NCI-H526 treated with DMSO at 0.1 percent for 48 hours (cell line): ENCODE measurements around the gene ACOT7.

Experiments used
- DNase-seq: peaks from one replicate; lab custom pipeline; 2025; lab: John Stamatoyannopoulos, UW

The ACOT7 gene

DNA sequence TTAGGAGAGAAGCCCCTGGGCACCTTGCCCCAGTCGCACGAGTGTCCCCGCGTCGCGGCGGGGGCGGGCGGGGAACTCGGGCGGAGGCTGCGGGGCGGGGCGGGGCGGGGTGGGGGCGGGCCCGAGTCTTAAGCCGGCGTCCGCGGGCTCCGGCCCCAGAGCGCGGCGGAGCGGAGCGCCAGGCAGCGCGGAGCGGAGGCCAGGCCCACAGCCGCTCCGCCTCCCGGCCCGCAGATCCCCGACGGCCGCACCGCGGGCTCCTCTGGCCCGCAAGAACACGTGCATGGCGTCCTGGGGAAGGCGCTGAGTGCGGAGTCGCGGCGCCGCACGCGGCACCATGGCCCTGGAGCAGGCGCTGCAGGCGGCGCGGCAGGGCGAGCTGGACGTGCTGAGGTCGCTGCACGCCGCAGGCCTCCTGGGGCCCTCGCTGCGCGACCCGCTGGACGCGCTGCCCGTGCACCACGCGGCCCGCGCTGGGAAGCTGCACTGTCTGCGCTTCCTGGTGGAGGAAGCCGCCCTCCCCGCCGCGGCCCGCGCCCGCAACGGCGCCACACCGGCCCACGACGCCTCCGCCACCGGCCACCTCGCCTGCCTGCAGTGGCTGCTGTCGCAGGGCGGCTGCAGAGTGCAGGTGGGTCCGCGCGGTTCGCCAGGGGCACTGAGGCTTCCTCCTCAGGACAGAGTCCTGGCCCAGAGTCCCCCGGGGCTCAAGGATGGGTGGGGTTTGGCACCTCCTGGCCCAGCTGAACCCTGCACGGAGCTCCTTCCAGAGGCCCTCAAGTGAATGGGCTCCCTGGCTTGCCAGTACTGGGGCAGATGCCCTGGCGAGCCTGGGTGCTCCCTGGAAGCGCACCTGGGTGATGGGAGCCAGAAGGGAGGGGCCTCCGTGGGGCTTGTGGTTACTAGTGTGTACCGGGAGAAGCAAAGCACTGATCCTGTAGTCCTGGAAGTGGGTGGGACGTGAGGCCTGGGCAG is 31.3 kb upstream of the ACOT7 start, which contains the start of gene ESPN:
ESPN (plus strand) TSS at position 158 of the 975 bp plus-strand sequence; CDS start at position 338, 180 bp downstream.
- peak; percentile 24 for DNase-seq

DNA sequence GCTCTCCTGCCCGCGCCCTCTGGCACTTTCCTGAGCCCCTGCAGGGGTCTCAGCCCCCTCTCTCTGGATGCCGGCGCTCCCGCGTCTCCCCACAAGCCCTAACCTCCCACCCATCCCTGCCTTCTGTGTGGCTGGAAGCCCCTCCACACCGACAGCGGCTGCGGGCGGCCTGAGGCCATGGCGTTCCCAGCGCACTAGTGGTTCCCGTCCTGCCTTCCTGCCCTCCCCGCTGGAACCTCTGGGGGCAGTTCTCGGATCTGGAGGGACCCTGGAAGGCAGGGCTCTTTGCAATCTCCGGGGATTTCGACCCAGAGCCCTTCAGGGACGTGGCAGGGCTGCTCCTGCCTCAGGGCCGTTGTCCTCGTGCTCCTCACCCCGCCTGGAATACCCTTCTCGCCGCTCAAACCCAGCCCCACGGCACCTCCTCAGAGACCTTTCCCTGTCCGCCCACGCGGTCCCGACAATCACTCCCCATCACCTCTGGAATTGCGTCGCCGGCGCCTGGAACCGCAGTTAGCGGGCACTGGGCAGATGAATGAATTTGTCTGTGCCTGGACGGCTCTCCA is 30.5 kb upstream of the ACOT7 start:
- DNase-seq, result no peak

DNA sequence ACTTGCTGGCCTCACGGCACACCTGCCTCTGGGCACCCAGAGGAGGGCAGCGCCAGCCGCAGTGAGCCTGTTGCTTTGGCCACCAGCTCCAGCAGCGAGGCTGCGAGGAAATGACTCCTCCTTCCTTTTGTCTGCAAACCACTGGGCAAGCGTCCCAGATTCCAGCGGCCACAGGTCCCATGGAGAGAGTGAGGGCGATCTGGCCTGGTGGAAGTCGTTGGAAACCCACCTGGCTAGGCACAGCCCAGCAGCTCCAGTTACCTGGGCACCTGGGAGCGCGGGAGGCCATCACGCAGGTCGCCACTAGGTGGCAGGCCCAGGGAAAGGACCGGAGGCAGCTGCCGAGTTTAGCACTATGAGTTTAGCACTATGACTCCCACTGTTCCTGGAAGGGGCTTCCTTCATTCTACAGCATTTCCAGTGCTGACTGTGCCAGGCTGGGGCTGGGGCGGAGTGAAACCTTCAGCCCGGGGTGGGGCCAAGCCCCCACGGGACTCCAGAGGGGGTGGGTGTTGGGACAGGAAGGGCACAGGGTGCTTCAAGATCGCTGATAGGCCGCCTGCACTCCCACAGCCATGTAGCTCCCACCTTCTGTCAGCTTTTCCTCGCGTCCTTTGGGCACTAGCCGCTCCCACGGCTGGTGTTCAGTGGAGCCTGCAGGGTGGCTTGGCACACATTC is 29.9 kb upstream of the ACOT7 start:
- peak; percentile 83 for DNase-seq

DNA sequence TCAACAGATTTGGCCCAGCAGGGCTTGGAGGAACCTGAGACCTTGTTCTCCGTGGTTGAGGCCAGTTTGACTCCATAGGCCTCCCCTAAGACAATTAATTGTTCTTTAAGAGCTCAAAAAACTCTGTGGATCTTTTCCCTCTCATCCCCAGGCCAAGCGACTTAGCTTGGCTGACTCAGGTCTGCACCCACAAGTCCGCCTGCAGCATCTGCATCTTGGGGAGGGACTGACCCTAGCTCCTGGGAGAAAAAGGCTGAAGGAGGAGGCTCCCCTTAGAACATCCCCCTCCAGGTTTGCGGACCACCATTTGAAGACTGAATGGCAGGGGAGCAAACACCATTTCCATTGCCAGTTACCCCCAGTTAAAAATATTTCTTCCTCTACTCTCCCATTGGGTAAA is 27.7 kb upstream of the ACOT7 start:
- no peak for DNase-seq

DNA sequence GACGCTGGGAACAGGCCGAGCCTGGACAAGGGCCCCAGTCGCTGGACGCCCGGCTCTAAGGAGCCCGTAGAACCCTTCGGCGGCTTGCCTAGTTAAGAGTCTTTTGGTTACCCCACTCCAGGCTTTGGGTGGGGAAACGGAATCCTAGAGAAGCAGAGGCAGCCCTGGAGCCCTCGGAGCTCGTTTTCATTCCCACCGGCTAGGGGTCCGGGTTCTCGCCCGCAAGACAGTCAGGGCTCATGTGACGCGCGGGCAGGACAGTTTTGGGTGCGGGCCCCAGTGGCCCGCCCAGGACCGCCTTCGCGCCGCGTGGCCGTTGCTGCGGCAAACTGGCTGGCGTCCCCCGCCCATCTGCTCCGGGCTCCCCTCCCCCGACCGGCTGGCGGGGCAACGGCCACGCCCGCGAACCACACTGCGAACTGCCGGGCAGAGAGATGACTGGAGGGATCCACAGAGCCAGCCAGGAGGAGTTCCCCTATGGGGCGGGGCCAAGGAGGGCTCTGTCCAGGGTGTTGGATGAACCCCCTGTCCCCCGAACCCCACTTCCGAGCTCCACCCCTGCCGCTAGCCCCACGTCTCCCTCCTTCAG is 27.0 kb upstream of the ACOT7 start:
- peak; percentile 45 for DNase-seq

DNA sequence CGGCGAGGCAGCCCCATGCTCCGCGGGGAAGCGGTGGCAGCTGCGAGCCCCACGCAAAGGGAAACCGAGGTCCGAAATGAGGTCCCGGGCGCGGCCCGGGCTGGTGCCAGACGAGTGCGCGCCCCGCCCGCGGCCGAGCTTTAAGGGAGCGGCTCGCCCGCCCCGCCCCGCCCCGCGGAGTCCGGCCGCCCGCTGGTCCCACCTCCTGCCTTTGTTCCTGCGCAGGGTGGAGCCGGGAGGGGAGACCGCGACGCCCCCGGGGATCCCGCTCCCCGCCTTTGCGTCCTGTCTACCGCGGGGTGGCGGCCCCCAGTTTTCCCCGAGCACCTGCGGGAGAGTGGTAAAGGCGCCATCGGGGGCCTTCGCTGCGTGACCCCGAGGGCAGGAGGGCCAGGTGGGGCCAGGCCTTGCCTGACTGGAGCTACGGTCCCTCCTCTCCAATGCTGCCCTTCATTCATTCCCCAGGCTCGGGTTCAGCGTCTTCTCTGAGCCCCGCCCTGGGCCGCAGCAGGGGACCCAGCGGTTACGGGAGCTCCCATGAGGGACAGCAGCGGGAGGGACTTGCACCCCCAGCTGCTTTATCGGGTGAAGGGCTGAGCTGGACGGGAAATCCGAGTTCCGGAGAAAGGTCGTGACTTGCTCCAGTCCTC is 26.4 kb upstream of the ACOT7 start, which contains the start of gene HES2:
HES2 (minus strand) TSS at position 116 of the 650 bp plus-strand sequence; CDS start at position 17, 99 bp downstream.
- DNase-seq, result peak; percentile 53

DNA sequence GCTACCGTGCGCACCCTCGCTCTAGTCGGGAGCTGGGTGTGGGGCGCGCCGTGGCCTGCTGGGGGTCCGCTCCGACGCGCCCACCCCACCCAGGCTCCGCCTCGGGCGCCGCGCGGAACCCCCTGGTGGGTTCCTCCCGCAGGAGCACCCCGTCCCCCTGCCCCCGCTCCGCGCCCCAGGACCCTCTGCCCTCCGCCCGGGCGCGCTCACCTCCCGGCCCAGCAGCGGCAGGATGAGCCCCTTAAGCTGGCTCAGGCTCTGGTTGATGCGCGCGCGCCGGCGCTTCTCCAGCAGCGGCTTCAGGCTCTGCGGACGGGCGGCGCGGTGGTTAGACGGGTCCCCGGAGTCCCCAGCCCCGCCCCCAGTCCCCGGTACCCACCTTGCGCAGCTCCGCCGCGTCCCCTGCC is 25.8 kb upstream of the ACOT7 start:
- DNase-seq, result no peak

DNA sequence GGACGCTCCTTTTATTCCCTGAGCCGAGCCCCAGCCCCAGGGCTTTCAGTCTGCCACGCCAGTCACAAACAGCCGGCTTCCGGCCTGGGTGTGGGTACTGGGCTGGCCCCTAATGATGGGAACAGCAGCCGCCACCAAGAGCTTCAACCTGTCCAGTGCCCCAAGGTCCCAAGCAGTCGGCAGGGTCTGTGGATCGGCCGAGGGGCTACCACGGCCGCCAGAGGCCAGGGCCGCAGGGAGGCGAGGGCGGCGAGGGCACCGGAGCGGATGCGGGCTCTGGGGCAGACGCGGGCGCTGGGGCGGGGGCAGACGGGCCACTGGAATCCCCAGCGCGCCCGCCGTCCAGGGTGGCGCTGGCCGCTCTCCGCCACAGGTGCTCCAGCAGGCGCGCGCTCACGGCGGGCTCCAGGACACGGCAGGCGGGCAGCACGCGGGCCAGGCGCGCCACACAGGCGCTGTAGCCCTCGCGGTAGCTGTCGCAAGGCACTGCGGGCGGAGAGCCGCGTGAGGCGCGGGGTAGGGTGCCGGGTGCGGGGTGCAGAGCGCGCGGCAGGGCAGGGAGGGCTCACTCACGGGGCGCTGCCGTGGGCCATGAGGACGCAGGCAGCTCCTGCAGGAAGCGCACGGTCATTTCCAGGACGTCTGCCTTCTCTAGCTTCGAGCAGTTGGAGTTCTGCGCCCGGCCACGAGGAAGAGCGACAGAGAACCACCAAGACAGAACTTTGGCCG is 25.3 kb upstream of the ACOT7 start:
- no peak for DNase-seq

DNA sequence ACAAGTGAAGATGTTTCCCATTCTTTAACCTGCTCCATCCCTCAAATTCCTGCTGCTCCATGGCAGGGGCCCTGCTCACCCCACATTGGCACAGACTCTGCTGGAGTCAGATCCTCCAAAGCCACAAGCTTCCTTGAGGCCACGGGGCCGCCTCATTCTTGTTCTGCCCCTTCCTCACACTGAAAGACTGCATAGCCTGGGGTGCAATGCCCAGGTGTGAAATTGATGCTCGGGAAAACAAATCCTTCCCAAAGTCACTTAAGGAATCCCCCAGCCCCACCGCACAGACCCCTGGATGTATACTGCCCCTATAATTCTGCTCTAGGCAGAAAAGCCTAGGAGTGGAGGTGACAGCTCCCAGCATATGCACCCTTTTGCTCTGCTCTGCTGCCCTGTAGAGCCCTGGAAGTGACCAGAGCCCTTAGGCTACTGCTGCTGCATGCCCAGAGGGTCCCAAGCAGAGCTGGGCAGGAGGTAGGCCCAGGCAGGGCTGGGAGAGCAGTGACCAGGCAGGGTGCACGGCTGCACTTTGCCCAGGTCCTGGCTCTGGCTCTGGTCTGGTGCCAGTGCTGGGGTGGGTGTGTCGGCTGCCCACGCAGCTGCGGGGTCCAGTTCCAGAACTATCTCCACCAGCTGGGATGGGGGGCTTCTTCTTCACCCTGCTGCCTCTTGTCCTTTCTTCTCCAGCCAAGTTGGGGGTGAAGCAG is 24.5 kb upstream of the ACOT7 start:
- DNase-seq, result no peak

DNA sequence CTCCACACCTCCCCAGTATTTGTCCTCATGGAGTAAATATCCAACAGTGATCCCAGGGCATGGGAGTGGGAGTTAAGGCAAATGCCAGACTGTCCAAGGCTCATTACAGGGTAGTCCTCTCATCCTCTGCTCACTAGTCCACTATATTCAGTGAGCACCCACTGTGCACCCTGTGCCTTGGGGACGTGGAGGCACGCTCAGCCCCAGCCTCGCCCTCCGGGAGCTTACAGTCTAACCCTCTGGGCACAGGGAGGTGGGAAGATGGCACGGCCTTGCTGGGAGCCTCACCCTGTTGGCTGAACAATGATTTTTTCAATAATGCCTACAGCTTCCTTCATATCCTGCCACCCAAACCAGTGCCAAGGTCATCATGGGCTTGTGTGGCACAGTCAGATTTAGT is 23.3 kb upstream of the ACOT7 start:
- no peak for DNase-seq

DNA sequence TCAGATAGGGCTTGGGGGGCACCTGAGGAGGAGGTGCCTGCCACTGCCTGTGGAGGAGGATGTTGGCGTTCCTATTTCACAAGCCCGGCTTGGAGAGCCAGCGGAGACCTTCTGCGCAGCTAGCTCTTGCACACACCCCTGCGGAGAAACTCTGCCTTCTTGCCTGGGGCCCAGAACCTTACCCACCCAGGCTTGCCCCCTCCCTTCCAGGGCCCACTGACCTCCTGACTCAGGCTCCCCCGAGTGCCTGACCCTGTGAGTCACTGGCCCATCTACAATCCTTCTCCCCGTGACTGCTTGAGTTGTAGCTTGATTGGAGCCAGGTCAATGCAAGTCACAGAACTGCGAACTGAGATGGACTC is 22.7 kb upstream of the ACOT7 start:
- no peak for DNase-seq

DNA sequence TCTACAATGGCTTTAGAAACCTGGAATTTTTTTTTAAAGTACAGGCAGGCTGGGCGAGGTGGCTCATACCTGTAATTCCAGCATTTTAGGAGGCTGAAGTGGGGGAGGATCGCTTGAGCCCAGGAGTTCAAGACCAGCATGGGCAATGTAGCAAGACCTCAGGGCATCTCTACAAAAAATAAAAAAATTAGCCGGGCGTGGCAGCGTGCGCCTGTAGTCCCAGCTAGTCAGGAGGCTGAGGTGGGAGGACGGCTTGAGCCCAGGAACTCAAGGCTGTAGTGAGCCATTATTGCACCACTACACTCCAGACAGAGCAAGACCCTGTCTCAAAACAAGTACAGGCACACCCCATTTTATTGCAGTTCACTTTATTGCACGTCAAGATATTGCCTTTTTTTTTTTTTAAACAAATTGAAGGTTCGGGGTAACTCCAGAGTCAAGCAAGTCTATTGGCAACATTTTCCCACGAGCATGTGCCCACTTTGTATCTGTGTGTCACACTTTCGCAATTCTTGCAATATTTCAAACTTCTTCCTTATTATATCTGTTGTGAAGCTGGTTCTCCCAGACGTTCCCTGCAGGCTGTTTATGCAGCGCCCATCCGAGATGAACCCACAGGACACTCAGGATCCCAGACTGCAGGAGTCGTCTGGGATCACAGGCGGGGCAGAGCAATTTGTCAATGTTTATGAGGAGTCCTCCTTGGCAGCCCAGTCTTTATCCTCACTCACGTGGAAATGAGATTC is 21.5 kb upstream of the ACOT7 start:
- DNase-seq, result no peak

DNA sequence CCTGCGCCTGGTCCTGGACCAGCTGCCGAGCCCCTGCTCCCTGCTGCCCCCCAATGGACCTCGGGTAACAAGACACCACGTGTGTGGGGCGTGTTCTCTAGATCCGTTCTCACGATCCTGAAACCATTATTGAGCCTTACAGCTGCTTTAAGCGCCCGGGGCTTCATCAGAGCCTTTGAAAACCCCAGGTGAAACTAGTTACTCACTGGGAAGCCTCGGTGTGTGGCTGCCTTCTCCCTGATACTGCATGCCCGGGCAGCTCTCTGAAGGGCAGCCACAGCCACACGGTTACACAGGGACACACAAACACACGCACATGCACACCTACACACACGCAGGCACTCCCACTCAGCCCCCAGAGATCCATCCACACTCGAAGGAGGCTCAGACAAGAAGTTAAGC is 20.9 kb upstream of the ACOT7 start:
- DNase-seq, result peak; percentile 61

DNA sequence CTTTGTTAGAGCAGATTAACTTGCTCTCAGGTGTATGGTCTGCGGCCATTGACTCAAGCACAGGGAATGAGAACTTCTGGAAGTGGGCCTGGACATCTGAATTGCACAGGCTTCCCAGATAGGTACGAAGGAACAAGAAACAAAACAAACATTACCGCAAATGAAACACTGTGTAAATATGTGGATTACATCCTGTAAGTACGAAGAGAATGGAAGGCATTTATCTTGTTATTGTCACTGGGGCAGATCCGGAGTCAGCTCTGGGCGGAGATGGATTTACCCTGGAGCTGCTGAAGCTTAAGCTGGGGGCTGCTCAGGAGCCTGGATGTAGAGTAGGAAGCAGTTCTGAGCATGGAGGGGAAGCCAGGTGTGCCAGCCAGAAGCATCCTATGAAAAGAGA is 19.3 kb upstream of the ACOT7 start:
- no peak for DNase-seq

DNA sequence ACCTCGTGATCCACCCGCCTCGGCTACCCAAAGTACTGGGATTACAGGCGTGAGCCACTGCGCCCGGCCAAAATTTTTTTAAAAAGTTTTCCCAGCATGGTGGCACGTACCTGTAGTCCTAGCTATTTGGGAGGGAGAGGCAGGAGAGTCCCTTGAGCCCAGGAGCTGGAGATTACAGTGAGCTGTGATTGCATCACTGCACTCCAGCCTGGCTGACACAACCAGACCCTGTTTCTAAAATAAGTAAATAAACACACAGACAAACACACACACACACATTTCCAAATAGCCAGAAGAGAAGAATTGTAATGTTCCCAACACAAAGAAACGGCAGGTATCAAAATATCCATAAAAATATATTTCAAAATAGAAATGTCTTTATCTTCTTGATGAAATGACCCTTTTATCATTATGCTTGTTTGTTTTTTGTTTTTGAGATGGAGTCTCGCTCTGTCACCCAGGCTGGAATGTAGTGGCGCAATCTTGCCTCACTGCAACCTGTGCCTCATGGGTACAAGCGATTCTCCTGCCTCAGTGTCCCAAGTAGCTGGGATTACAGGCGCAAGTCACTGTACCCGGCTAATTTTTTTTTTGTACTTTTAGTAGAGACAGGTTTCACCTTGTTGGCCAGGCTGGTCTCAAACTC is 16.8 kb upstream of the ACOT7 start:
- DNase-seq, result no peak

DNA sequence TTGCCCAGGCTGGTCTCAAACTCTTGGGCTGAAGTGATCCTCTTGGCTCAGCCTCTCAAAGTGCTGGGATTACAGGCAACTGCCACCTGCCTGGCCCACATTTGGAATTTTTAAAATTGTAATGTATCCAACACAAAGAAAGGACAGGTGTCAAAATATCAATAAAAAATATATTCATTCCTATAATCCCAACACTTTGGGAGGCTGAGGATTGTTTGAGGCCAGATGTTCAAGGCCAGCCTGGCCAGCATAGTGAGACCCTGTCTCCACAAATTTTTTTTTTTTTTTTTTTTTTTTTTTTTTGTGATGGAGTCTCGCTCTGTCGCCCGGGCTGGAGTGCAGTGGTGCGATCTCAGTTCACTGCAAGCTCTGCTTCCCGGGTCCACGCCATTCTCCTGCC is 16.2 kb upstream of the ACOT7 start:
- DNase-seq, result no peak

DNA sequence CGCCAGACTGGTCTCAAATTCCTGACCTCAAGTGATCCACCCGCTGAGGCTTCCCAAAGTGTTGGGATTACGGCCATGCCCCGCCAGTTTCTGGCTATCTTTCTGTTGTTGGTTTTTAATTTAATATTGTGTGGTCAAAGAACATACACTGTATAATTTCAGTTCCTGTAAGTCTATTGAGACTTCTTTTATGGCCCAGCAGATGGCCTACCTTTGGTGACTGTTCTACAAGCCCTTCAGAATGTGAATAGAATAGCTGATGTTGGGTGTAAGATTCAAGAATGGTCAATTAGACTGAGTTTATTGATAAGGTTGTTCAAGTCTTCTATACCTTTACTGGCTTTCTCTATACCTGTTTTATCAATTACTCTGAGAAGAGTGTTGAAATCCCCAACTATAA is 15.5 kb upstream of the ACOT7 start:
- no peak for DNase-seq

DNA sequence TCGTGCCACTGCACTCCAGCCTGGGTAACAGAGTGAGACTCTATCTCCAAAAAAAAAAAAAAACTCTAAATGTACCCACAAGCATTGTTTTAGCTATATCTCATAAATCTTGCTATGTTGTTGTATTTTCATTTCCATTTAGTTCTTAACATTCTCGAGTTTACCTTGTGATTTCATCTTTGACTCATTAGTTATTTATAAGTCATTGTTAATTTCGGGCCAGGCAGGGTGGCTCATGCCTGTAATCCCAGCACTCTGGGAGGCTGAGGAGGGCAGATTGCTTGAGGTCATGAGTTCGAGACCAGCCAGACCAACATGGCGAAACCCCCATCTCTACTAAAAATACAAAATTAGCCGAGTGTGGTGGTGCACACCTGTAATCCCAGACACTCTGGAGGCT is 14.5 kb upstream of the ACOT7 start:
- DNase-seq, result no peak

DNA sequence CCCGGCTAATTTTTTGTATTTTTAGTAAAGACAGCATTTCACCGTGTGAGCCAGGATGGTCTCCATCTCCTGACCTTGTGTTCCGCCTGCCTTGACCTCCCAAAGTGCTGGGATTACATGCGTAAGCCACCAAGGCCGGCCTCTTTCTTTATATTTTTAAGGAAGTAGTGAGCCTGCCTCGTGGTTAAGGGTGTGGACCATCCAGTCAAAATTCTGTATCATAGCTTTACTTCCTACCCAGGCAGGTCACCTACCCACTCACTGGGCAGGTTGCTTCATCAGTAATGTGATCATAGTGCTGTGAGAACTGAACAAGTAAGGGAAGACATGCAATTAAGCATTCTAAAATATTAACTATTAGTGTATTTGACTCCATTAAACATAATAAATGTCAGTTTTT is 8.1 kb upstream of the ACOT7 start:
- DNase-seq, result no peak
